OCI-LY1 (cell line): ENCODE measurements around the gene PYGL.

Experiments used
- EZH2 ChIP-seq: fragments of 200-600 bp; sonication (generic), shearing (Covaris generic); IDR thresholded peaks from 2 replicates; pipeline ENCODE4 v1.8.0; 2017; ENCODE audit warnings: borderline replicate concordance, mixed run types, mild to moderate bottlenecking, antibody characterized with exemption, low read length, moderate library complexity, mixed read lengths
- TF ChIP-seq, protein P1 (sequence below): fragments of 200-600 bp; sonication (generic), shearing (Covaris generic); IDR thresholded peaks from 2 replicates; pipeline ENCODE4 v1.5.1; 2017; ENCODE audit warnings: mild to moderate bottlenecking, antibody characterized with exemption, low read length, moderate library complexity, mixed read lengths

DNA sequence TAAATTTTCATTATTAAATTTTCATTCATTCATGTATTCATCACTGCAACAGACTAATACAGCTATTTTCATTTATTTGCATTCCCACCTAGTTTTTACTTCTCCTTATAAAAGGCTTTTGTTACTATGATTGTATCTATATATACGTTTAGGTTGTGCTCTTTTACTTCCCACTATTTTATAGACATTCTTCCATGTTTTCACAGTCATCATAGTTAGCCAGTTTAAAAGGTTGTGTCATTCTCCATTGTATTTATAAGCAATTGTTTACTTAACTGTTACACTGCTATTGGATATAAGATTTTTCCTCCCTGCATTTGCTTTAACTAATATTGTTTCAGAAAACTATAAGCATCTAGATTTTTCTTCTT, 60.5 kb downstream of the PYGL start:
- TF ChIP-seq, protein P1, sequence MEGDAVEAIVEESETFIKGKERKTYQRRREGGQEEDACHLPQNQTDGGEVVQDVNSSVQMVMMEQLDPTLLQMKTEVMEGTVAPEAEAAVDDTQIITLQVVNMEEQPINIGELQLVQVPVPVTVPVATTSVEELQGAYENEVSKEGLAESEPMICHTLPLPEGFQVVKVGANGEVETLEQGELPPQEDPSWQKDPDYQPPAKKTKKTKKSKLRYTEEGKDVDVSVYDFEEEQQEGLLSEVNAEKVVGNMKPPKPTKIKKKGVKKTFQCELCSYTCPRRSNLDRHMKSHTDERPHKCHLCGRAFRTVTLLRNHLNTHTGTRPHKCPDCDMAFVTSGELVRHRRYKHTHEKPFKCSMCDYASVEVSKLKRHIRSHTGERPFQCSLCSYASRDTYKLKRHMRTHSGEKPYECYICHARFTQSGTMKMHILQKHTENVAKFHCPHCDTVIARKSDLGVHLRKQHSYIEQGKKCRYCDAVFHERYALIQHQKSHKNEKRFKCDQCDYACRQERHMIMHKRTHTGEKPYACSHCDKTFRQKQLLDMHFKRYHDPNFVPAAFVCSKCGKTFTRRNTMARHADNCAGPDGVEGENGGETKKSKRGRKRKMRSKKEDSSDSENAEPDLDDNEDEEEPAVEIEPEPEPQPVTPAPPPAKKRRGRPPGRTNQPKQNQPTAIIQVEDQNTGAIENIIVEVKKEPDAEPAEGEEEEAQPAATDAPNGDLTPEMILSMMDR: no peak
- TF ChIP-seq EZH2: no peak
